ENCODE results near the gene SEZ6L. TPM values are rescaled to one million over a fixed set of nuclear protein-coding genes. Genes with fewer than 3 reads are reported as not detected.

Gene SEZ6L
- total RNA-seq, 1 donor from 2014 or later, result 8.6 TPM

DNA sequence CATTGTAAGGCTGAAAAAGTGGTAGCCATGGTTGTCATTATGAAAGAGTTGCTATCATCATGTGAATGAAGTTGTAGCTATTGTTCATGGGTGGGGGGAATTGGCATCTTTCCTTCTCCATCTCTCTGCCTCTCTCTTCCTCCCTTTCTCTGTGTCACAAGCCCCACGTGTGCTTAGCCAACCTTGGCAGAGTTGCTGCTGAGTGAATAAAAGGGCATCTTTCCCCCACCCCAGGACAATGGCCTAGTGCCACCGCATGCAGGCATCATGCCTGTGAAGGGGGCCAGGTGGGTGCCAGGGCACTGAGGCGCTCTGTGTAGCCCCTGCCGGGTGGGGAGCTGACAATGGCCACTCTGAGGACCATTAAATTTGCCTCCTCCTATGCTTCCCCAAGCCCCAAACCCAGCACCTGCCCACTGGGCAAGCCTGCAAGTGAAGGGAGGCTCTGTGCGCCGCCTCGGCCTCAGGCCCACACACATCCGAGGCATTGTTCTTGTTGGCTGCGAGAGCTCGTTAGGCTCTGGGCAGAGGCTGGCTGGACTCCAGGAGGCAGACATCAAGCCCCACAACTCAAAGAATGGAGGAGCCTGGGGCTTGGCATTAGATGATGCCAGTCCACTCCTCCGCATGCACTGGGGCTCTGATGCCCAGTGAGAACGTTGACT lies 103.9 kb downstream of the SEZ6L start:
- H3K4me3 Mint-ChIP-seq, result no peak overlapping the region
- H3K27ac Mint-ChIP-seq, result no peak overlapping the region
- H3K4me1 Mint-ChIP-seq (ENCODE audit: unreplicated experiment), result no peaks in the 10 kb centered on the region
- TF ChIP-seq, protein P1, sequence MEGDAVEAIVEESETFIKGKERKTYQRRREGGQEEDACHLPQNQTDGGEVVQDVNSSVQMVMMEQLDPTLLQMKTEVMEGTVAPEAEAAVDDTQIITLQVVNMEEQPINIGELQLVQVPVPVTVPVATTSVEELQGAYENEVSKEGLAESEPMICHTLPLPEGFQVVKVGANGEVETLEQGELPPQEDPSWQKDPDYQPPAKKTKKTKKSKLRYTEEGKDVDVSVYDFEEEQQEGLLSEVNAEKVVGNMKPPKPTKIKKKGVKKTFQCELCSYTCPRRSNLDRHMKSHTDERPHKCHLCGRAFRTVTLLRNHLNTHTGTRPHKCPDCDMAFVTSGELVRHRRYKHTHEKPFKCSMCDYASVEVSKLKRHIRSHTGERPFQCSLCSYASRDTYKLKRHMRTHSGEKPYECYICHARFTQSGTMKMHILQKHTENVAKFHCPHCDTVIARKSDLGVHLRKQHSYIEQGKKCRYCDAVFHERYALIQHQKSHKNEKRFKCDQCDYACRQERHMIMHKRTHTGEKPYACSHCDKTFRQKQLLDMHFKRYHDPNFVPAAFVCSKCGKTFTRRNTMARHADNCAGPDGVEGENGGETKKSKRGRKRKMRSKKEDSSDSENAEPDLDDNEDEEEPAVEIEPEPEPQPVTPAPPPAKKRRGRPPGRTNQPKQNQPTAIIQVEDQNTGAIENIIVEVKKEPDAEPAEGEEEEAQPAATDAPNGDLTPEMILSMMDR (conservative IDR thresholded peaks at IDR 0.05), result no peak
- H3K27me3 Mint-ChIP-seq, result peaks cover 56% of the 10 kb centered on the region
- no peaks in the 10 kb centered on the region for H3K36me3 Mint-ChIP-seq
- DNase-seq (ENCODE audit: extremely low spot score, unreplicated experiment), result no peak
- no peaks in the 10 kb centered on the region for H3K9me3 Mint-ChIP-seq

DNA sequence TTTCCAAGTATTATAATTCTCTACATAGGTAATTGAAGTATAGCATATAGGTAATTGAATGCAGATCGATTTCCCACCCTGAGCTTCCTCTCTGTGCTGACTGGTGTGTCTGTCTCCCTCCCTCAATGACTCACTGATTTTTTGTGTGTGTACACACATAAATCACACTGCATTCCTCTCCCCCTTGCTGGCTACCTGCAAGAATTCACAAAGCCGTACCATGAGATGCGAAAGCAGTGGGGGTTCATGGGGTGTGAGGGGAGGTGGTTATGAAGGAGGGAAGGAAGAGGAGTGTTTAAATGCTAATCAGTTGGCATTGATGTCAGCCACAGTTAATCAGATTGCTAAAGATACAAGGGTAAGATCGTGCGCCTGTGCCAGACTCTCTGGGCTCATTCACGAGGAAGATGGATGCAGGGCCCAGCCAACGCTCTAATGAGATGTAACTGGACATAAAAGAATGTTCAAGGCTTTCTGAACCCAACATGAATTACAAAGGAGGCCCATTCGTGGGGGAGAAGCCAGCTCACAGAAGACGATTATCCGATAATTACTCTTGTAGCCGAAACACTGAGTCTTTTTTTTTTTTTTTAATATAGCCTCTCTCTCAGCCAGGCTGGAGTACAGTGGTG lies 107.4 kb downstream of the SEZ6L start:
- Mint-ChIP-seq H3K27ac (no peak overlapping the region), H3K9me3 (no peaks in the 10 kb centered on the region), H3K27me3 (peaks cover 43% of the 10 kb centered on the region), H3K36me3 (no peaks in the 10 kb centered on the region), H3K4me3 (no peak overlapping the region), H3K4me1 (ENCODE audit: unreplicated experiment) (no peaks in the 10 kb centered on the region)
- TF ChIP-seq, protein P1 (conservative IDR thresholded peaks at IDR 0.05), result no peak
- no peak for DNase-seq (ENCODE audit: extremely low spot score, unreplicated experiment)

DNA sequence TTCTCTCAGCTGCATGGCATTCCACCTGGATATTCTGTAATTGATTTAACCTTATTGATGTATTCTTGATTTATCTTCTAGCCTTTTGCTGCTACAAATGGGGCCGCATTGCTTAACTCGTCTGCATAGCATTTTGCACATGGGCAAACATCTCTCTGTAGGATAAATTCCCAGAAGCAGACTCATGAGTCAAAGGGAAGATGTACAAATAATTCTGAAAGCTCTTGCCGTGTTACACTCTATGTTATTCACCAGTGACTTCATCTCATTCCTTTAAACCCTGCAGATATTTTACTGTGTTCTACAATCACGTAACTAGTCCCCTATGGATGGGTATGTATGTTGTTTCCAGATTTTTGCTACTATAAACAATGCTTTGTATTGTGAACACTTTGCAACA lies 112.7 kb downstream of the SEZ6L start:
- Mint-ChIP-seq H3K36me3 (no peaks in the 10 kb centered on the region), H3K27ac (no peak overlapping the region), H3K27me3 (peaks cover 37% of the 10 kb centered on the region), H3K4me3 (no peak overlapping the region), H3K9me3 (no peaks in the 10 kb centered on the region), H3K4me1 (ENCODE audit: unreplicated experiment) (no peaks in the 10 kb centered on the region)
- TF ChIP-seq, protein P1 (conservative IDR thresholded peaks at IDR 0.05), result no peak
- DNase-seq (ENCODE audit: extremely low spot score, unreplicated experiment), result no peak

DNA sequence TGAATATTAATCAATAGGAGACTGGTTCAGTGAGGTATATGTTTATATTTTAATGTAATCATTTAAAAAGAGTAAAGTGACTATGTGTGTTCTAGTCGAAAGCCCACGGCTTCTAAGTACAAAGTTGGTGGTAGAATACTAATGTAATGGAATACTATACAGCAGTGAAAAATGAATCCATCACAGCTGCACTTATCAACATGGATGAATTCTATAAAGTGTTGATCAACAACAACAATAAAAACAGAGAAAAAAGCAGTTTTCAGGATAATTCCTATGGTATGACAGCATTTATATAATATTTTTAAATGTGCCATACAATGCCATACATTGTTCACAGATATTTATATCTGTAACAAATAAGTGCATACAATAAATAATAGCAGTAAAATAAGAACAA lies 114.1 kb downstream of the SEZ6L start:
- no peaks in the 10 kb centered on the region for H3K36me3 Mint-ChIP-seq
- no peak for DNase-seq (ENCODE audit: extremely low spot score, unreplicated experiment)

DNA sequence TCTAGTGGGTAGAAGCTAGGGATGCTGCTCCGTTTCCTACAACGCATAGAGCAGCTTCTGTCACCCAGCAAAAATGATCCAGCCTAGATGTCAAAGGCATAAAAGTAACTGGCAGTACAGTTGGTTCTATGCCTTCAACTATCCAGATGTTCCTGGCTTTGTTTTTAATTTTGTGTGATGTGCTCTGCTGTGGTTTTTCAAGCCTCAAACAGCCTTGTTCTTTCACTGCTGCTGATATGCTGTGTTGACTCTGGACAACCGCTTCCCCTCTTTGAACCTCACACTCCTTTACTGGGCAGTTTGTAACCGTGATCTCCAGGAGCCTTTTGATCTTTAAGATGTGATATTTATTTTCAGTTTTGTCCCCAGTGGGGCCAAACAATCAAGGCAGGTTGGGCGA lies 116.4 kb downstream of the SEZ6L start:
- no peaks in the 10 kb centered on the region for H3K9me3 Mint-ChIP-seq
- H3K27ac Mint-ChIP-seq, result no peak overlapping the region
- no peak for DNase-seq (ENCODE audit: extremely low spot score, unreplicated experiment)
- H3K4me3 Mint-ChIP-seq, result no peak overlapping the region
- peaks cover 22% of the 10 kb centered on the region for H3K27me3 Mint-ChIP-seq
- H3K36me3 Mint-ChIP-seq, result no peaks in the 10 kb centered on the region
- TF ChIP-seq, protein P1 (conservative IDR thresholded peaks at IDR 0.05), result no peak
- H3K4me1 Mint-ChIP-seq (ENCODE audit: unreplicated experiment), result no peaks in the 10 kb centered on the region

More for the DNA sequence above, 114.1 kb downstream of the SEZ6L start:
- H3K9me3 Mint-ChIP-seq, result no peaks in the 10 kb centered on the region
- no peak overlapping the region for H3K27ac Mint-ChIP-seq
- no peaks in the 10 kb centered on the region for H3K4me1 Mint-ChIP-seq (ENCODE audit: unreplicated experiment)
- H3K4me3 Mint-ChIP-seq, result no peak overlapping the region
- TF ChIP-seq, protein P1 (conservative IDR thresholded peaks at IDR 0.05), result no peak
- H3K27me3 Mint-ChIP-seq, result peaks cover 30% of the 10 kb centered on the region

All from type B pancreatic cell (in vitro differentiated cells).